GM12878 (cell line): ENCODE results near the gene IRF2. TPM values are rescaled to one million over a fixed set of nuclear protein-coding genes. Genes with fewer than 3 reads are reported as not detected.

Source experiments
- ATAC-seq: fragments of 200-7000 bp; cut with Tn5 transposase; 3 replicates; pipeline ENCODE4 v1.9.1; 2020; ENCODE audit warnings: mild to moderate bottlenecking, moderate library complexity
- BruUV-seq: library from RNA; stranded (reverse); fragments of 400-500 nt; replicated peaks from 2 replicates; lab custom pipeline; 2021; lab: Mats Ljungman, UMichigan
- CTCF ChIA-PET: fragments of 300-600 bp; sonication (Branson Sonifier 250); formaldehyde crosslinking; extraction: SDS; loops from one replicate; lab custom pipeline; 2021; ENCODE audit warnings: inconsistent platforms; lab: Yijun Ruan, JAX
- POLR2A ChIA-PET: fragments of 350-600 bp; formaldehyde crosslinking; extraction: SDS; loops from one replicate; lab custom pipeline; 2021; ENCODE audit warnings: inconsistent platforms; lab: Charles Lee
- RAD21 ChIA-PET: fragments of 300-600 bp; sonication (Branson Sonifier 250); formaldehyde crosslinking; loops from one replicate; lab custom pipeline; 2023; ENCODE audit warnings: antibody characterized with exemption; ENCODE audit not compliant: unreplicated experiment; lab: Charles Lee
- SMC1A ChIA-PET: fragments of 300-600 bp; sonication (Branson Sonifier 250); formaldehyde crosslinking; loops from one replicate; lab custom pipeline; 2023; ENCODE audit not compliant: unreplicated experiment, uncharacterized antibody; lab: Charles Lee
- DNase-seq: peaks from one replicate; pipeline ENCODE4 v3.0.0-alpha.2; 2011; ENCODE audit warnings: low read depth, low spot score
- FAIRE-seq: peaks from 3 replicates; lab custom pipeline; 2011; peaks lifted over from hg19 to GRCh38; lab: Jason Lieb, UNC
- H2AFZ ChIP-seq: 2 replicates; pipeline ENCODE4 v1.6.0; 2011; ENCODE audit warnings: low read depth, low read length, control low read depth; ENCODE audit not compliant: control insufficient read depth
- H3K27ac ChIP-seq: 2 replicates; pipeline ENCODE4 v1.5.1; 2011; ENCODE audit warnings: control low read depth; ENCODE audit not compliant: control insufficient read depth, insufficient read depth
- H3K27me3 ChIP-seq, 2 experiments: replicated peaks in 1 of 2; 2 replicates each; pipeline versions ENCODE4 v1.6.0 to v1.6.1; 2011; ENCODE audit warnings: low read length in 1 of 2; ENCODE audit not compliant: control insufficient read depth in 2 of 2, insufficient read depth in 2 of 2
- H3K36me3 ChIP-seq, 2 experiments: 2 replicates each; pipeline ENCODE4 v1.5.1; 2011; ENCODE audit warnings: low read length in 1 of 2; ENCODE audit not compliant: control insufficient read depth in 2 of 2, insufficient read depth in 2 of 2
- H3K4me1 ChIP-seq: 2 replicates; pipeline ENCODE4 v1.6.1; 2011; ENCODE audit warnings: mild to moderate bottlenecking, low read length, moderate library complexity, mixed read lengths; ENCODE audit not compliant: control insufficient read depth, insufficient read depth
- H3K4me2 ChIP-seq: 2 replicates; pipeline ENCODE4 v1.6.0; 2011; ENCODE audit warnings: control low read depth; ENCODE audit not compliant: control insufficient read depth, insufficient read depth
- H3K4me3 ChIP-seq: fragments of 200-600 bp; sonication (generic); 2 replicates; pipeline ENCODE4 v1.5.1; 2016
- H3K79me2 ChIP-seq: 2 replicates; pipeline ENCODE4 v1.6.0; 2011; ENCODE audit warnings: low read length; ENCODE audit not compliant: control insufficient read depth, insufficient read depth
- H3K9ac ChIP-seq: 2 replicates; pipeline ENCODE4 v1.8.0; 2011; ENCODE audit warnings: low read length, control low read depth, mixed read lengths; ENCODE audit not compliant: control insufficient read depth, insufficient read depth
- H3K9me3 ChIP-seq: replicated peaks from 3 replicates; pipeline ENCODE4 v1.5.1; 2011; ENCODE audit warnings: mild to moderate bottlenecking, low read length; ENCODE audit not compliant: control insufficient read depth, insufficient read depth
- H4K20me1 ChIP-seq: 2 replicates; pipeline ENCODE4 v1.6.0; 2011; ENCODE audit not compliant: control insufficient read depth, insufficient read depth
- EED ChIP-seq: sonication (generic); IDR thresholded peaks from 2 replicates; pipeline ENCODE4 v1.6.1; 2016; ENCODE audit warnings: antibody characterized with exemption, low read depth
- ETV6 ChIP-seq, 2 experiments: fragments of 450-650 bp in 1 of 2; IDR thresholded peaks in 1 of 2; conservative IDR thresholded peaks in 1 of 2; 2 replicates each; pipeline ENCODE4 v1.6.1; 2014; ENCODE audit warnings: antibody characterized with exemption in 1 of 2, borderline replicate concordance in 1 of 2, low read depth in 1 of 2, mild to moderate bottlenecking in 1 of 2, moderate library complexity in 1 of 2
- GABPA ChIP-seq: IDR thresholded peaks from 2 replicates; pipeline ENCODE4 v1.6.1; 2014; ENCODE audit warnings: antibody characterized with exemption, low read depth, mild to moderate bottlenecking, inconsistent platforms
- IKZF1 ChIP-seq: fragments of 450-650 bp; conservative IDR thresholded peaks from 2 replicates; pipeline ENCODE4 v1.6.1; 2017; ENCODE audit warnings: antibody characterized with exemption, mild to moderate bottlenecking
- JUNB ChIP-seq: IDR thresholded peaks from 2 replicates; pipeline ENCODE4 v1.6.1; 2016; ENCODE audit warnings: antibody characterized with exemption, mild to moderate bottlenecking
- NFYB ChIP-seq: IDR thresholded peaks from 2 replicates; pipeline ENCODE4 v1.6.1; 2011; ENCODE audit warnings: low read depth, mild to moderate bottlenecking, low read length, improper control_type of control experiment, moderate library complexity; ENCODE audit not compliant: insufficient read depth
- RUNX3 ChIP-seq: IDR thresholded peaks from 2 replicates; pipeline ENCODE4 v1.6.1; 2012; ENCODE audit warnings: low read length, inconsistent platforms
- TBL1XR1 ChIP-seq: IDR thresholded peaks from 2 replicates; pipeline ENCODE4 v1.6.1; 2012; ENCODE audit warnings: low read depth, low read length, improper control_type of control experiment
- TCF3 ChIP-seq: IDR thresholded peaks from 2 replicates; pipeline ENCODE4 v1.6.1; 2012; ENCODE audit warnings: low read depth, mild to moderate bottlenecking, low read length, borderline replicate concordance; ENCODE audit not compliant: insufficient read depth
- YY1 ChIP-seq: IDR thresholded peaks from 2 replicates; pipeline ENCODE4 v1.6.1; 2011; ENCODE audit warnings: low read depth, mild to moderate bottlenecking, low read length
- ZNF24 ChIP-seq: fragments of 450-650 bp; IDR thresholded peaks from 2 replicates; pipeline ENCODE4 v1.6.1; 2017; ENCODE audit warnings: antibody characterized with exemption, mild to moderate bottlenecking
- ZNF384 ChIP-seq: IDR thresholded peaks from 2 replicates; pipeline ENCODE4 v1.6.1; 2012; ENCODE audit warnings: low read depth, mild to moderate bottlenecking, low read length, improper control_type of control experiment, borderline replicate concordance
- WGBS: methylation state at CpG from one replicate; pipeline ENCODE4 v1.1.6; 2016; ENCODE audit warnings: low lambda C conversion rate; ENCODE audit not compliant: insufficient replicate concordance, insufficient coverage; ENCODE audit errors: missing lambda C conversion rate; 5-methylcytosine and 5-hydroxymethylcytosine counted together
- in situ Hi-C: fragments of 300-500 bp; cut with MboI; formaldehyde crosslinking; loops from 9 replicates; pipeline ENCODE4 v1.14.3; 2018; ENCODE audit warnings: mixed read lengths
- intact Hi-C: fragments of 100-400 bp; cut with micrococcal nuclease; formaldehyde crosslinking; loops from one replicate; pipeline ENCODE4 v1.14.2; 2022; ENCODE audit not compliant: unreplicated experiment
- polyA plus RNA-seq, 11 experiments: library from polyadenylated mRNA; depleted of rRNA in 4 of 11; unstranded in 6 of 11; stranded (reverse) in 5 of 11; fragments of >200 nt; fragmentation: Nextera tagmentation in 4 of 11; fragmentation: Illumina TruSeq in 1 of 11; extraction: Ambion mirVana in 4 of 11; extraction: Trizol in 1 of 11; gene quantifications; 1 replicate in 1 of 11; 2 replicates in 10 of 11; pipeline versions ENCODE4 v1.2.1 to v1.2.3, GENCODE V29; 2011 to 2016; ENCODE audit warnings: inconsistent platforms in 2 of 11, missing spikeins in 2 of 11, low read depth in 1 of 11
- total RNA-seq, 4 experiments: library from RNA; depleted of rRNA in 3 of 4; stranded (reverse); fragments of >200 nt in 3 of 4; fragmentation: Illumina TruSeq in 1 of 4; extraction: Trizol in 1 of 4; gene quantifications; 2 replicates each; pipeline versions ENCODE4 v1.2.1 to v1.2.3, GENCODE V29; 2013 to 2021
- TF ChIP-seq, protein P1 (sequence below): IDR thresholded peaks from 2 replicates; pipeline ENCODE4 v1.6.1; 2011; ENCODE audit warnings: mild to moderate bottlenecking, low read depth, low read length, moderate library complexity; ENCODE audit not compliant: insufficient replicate concordance

Gene IRF2
- total and polyA plus RNA-seq, 10 of the 15 experiments (the other 5 are each of a cell fraction or from before 2014, with no cell fraction given), result 45.1 to 99.3 (median 58.9) TPM

DNA sequence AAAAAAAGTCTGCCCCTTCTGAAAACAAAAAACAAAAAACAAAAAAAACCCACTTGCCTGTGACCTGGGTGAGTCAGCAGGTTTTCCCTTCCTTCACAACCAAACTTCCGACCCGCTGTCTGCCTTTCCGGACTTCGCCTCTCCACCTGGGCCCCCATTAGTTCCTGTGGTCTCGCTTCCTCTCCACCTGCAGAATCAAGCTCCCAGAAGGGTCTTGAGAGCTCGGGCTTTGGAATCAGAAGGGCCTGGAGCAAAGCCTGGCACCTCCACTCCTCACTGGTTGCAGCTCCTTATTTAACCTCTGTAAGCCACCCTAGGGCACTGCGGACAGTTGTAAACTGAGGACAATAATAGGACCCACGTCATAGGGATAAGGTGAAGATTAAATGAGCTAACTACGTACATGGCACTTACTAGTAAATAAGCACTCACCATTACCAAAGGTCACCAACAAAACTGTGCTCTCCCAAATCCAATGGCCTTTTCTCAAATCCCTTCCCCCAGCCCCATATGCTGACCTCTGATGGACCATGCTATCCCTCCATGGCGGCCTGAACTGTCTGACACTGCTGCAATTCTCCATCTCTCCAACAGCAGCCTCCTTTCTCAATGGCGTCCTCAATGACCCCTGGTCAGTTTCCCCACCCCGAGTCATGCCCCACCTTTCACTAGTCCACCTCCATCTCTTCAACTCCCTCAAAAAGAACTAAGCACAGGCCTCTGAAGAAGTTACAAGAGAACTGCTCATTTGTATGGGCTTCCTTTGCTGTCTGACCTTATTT is 64.2 kb downstream of the IRF2 start:
- RAD21 ChIA-PET, result no interaction called here
- intact Hi-C loops (no loop called here), in situ Hi-C loops (no loop called here)
- Histone ChIP-seq H3K4me1 (peaks cover 20% of the 10 kb centered on the region), H3K9me3 (no peaks in the 10 kb centered on the region), H4K20me1 (no peaks in the 10 kb centered on the region), H3K27me3 (no peaks in the 10 kb centered on the region), H3K27ac (peak overlapping the region; percentile 65), H3K4me2 (peak overlapping the region; percentile 40), H3K4me3 (no peak overlapping the region), H2AFZ (no peak overlapping the region), H3K36me3 (peaks cover 11 to 34% of the 10 kb centered on the region in 2 experiments), H3K9ac (no peak overlapping the region), H3K79me2 (peaks cover 1% of the 10 kb centered on the region; the same call in 1 of the 2 replicates)
- POLR2A ChIA-PET, result interaction anchor here (0.7 kb wide), 1 partner anchor 685 kb away, joined by 3 read pairs; no protein-coding TSS in a partner anchor
- no TSS peak for BruUV-seq
- ATAC-seq (peak; percentile 53), DNase-seq (no peak), FAIRE-seq (no peak)
- SMC1A ChIA-PET, result interaction anchor here (0.7 to 2.2 kb wide), 7 partner anchors 18 to 104 kb away, joined by 3 to 6 read pairs (median 4); no protein-coding TSS in a partner anchor
- 30% methylated on average over 12 of the region's 12 CpGs for WGBS
- TF ChIP-seq EED (peak; percentile 90), NFYB (no peak), IKZF1 (no peak), ZNF24 (no peak), ETV6 (conservative IDR thresholded peaks at IDR 0.05 in 1 of 2, IDR thresholded peaks at IDR 0.05 in 1 of 2; ENCODE audit: borderline replicate concordance in 1 of 2, low read depth in 1 of 2) (peak in 1 of 2 experiments; percentile 95; a peak in 2 of 4 replicates), JUNB (peak; percentile 45; the same call in 1 of the 2 replicates), RUNX3 (peak; percentile 73), GABPA (0 out of 2 replicates have a peak, but pooled peaks have one; percentile 22), ZNF384 (peak; percentile 42; the same call in 1 of the 2 replicates), YY1 (0 out of 2 replicates have a peak, but pooled peaks have one; percentile 22), TCF3 (peak; percentile 52; the same call in 1 of the 2 replicates), TBL1XR1 (0 out of 2 replicates have a peak, but pooled peaks have one; percentile 26)
- TF ChIP-seq, protein P1, sequence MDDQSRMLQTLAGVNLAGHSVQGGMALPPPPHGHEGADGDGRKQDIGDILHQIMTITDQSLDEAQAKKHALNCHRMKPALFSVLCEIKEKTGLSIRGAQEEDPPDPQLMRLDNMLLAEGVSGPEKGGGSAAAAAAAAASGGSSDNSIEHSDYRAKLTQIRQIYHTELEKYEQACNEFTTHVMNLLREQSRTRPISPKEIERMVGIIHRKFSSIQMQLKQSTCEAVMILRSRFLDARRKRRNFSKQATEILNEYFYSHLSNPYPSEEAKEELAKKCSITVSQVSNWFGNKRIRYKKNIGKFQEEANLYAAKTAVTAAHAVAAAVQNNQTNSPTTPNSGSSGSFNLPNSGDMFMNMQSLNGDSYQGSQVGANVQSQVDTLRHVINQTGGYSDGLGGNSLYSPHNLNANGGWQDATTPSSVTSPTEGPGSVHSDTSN, result no peak
- CTCF ChIA-PET, result interaction anchor here (0.6 to 1.6 kb wide), 2 partner anchors 11 to 28 kb away, joined by 3 to 4 read pairs; no protein-coding TSS in a partner anchor
